Inflammatory macrophage treated with lipopolysaccharide for 4 hours (primary cell): ENCODE measurements around the gene TAP2.
"Not testable (repeated sequence)": the region's sequence is repeated elsewhere in the genome, so short reads cannot be mapped to it uniquely, and the experiment has no call there.

Source experiments
- DNase-seq: peaks from one replicate; pipeline ENCODE4 v3.0.0-alpha.2; 2020

TAP2 gene

GRCh38 chr6:32838114-32838958, at the start of gene TAP2:
TSS of gene TAP2 (minus strand) at chr6:32838739. CDS start at chr6:32838233, 506 bp downstream.
- DNase-seq: peak; percentile 96

GRCh38 chr6:32887616-32888015, 49.1 kb upstream of the TAP2 start:
- DNase-seq: no peak

- DNase-seq: no peak
Measured at GRCh38 chr6:32886681-32887383, 48.3 kb upstream of the TAP2 start.

- DNase-seq: peak; percentile 86
Measured at GRCh38 chr6:32885698-32886286, 47.3 kb upstream of the TAP2 start.

- DNase-seq: peak; percentile 70
Measured at GRCh38 chr6:32883789-32884188, 45.2 kb upstream of the TAP2 start.

GRCh38 chr6:32882879-32883250, 44.3 kb upstream of the TAP2 start:
- DNase-seq: no peak

GRCh38 chr6:32880962-32881361, 42.4 kb upstream of the TAP2 start:
- not testable (repeated sequence) for DNase-seq

GRCh38 chr6:32879691-32880090, 41.2 kb upstream of the TAP2 start:
- no peak for DNase-seq

GRCh38 chr6:32876603-32877002, 38.1 kb upstream of the TAP2 start:
- DNase-seq: no peak

- not testable (repeated sequence) for DNase-seq
Measured at GRCh38 chr6:32873947-32874346, 35.4 kb upstream of the TAP2 start.

- peak; percentile 81 for DNase-seq
Measured at GRCh38 chr6:32868257-32868788, 29.8 kb upstream of the TAP2 start.

- no peak for DNase-seq
Measured at GRCh38 chr6:32867554-32868256, 29.2 kb upstream of the TAP2 start.

GRCh38 chr6:32867022-32867477, 28.5 kb upstream of the TAP2 start:
- peak; percentile 32 for DNase-seq

GRCh38 chr6:32865724-32866443, 27.3 kb upstream of the TAP2 start:
- no peak for DNase-seq

- no peak for DNase-seq
Measured at GRCh38 chr6:32862725-32863124, 24.2 kb upstream of the TAP2 start.

- DNase-seq: no peak
Measured at GRCh38 chr6:32860674-32861073, 22.1 kb upstream of the TAP2 start.

GRCh38 chr6:32858194-32858593, 19.7 kb upstream of the TAP2 start:
- DNase-seq: no peak

- DNase-seq: no peak
Measured at GRCh38 chr6:32857156-32857891, 18.8 kb upstream of the TAP2 start.

- peak; percentile 53 for DNase-seq
Measured at GRCh38 chr6:32855467-32856174, 17.1 kb upstream of the TAP2 start.

GRCh38 chr6:32854376-32855178, 16.0 kb upstream of the TAP2 start:
- peak; percentile 88 for DNase-seq
